Thoracic aorta (tissue), 2 donors: ENCODE measurements around the gene KRTAP12-1. TPM values are rescaled to one million over a fixed set of nuclear protein-coding genes. Genes with fewer than 3 reads are reported as not detected.
"Not testable (repeated sequence)": the region's sequence is repeated elsewhere in the genome, so short reads cannot be mapped to it uniquely, and the experiment has no call there.

ENCODE experiments used
- ATAC-seq: fragments of 150-250 bp; one replicate; pipeline ENCODE4 v1.8.0; 2017; ENCODE audit warnings: low read depth; ENCODE audit not compliant: insufficient number of reproducible peaks, low FRiP score
- DNase-seq: peaks from one replicate; pipeline ENCODE4 v3.0.0-alpha.2; 2020; ENCODE audit warnings: low spot score
- H3K27ac ChIP-seq, 2 donors: fragments of 200-600 bp; sonication (generic); 1 replicate in 1 of 2; 2 replicates in 1 of 2; pipeline ENCODE4 v1.5.1; 2016; ENCODE audit warnings: mild to moderate bottlenecking in 2 of 2, moderate library complexity in 2 of 2
- H3K27me3 ChIP-seq: fragments of 200-600 bp; sonication (generic); replicated peaks from 2 replicates; pipeline ENCODE4 v1.6.0; 2016; ENCODE audit warnings: mild to moderate bottlenecking; ENCODE audit not compliant: insufficient read depth
- H3K36me3 ChIP-seq: fragments of 200-600 bp; sonication (generic); one replicate; pipeline ENCODE4 v1.5.1; 2016
- H3K4me1 ChIP-seq, 2 donors: fragments of 200-600 bp; sonication (generic); 1 replicate in 1 of 2; 2 replicates in 1 of 2; pipeline versions ENCODE4 v1.5.1 to v1.6.0; 2016; ENCODE audit warnings: low read depth in 2 of 2, mild to moderate bottlenecking in 1 of 2; ENCODE audit not compliant: control insufficient read depth in 1 of 2
- H3K4me3 ChIP-seq: fragments of 200-600 bp; sonication (generic); 2 replicates; pipeline ENCODE4 v1.5.1; 2016; ENCODE audit warnings: mild to moderate bottlenecking
- H3K9me3 ChIP-seq: fragments of 200-600 bp; sonication (generic); 2 replicates; pipeline ENCODE4 v1.5.1; 2016
- CTCF ChIP-seq: fragments of 200-600 bp; sonication (generic); IDR thresholded peaks from one replicate; pipeline ENCODE4 v1.5.1; 2019; ENCODE audit warnings: antibody characterized with exemption
- total RNA-seq, 2 donors: library from RNA; depleted of rRNA; stranded (reverse); fragments of >200 nt; gene quantifications; one replicate each; pipeline versions ENCODE4 v1.1.0 to v1.2.3, GENCODE V29; 2016

The KRTAP12-1 gene
- total RNA-seq, 2 donors from 2014 or later: not detected

DNA sequence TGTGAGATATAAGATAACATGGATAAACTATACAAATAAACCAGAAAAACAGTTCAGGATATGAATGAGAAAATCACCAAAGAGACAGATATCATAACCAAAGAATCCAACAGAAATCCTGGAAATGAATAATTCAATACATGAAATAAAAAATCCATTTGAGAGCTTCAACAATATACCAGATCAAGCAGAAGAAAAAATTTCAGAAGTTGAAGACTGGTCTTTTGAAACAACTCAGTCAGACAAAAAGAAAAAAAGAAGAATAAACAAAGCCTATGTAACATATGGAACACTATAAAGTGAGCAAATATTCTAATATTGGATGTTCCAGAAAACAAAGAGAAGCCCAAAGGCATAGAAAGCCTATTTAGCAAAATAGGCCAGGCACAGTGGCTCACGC lies 10.1 kb downstream of the KRTAP12-1 start:
- no peak for TF ChIP-seq CTCF
- H3K9me3 ChIP-seq: peaks cover 15% of the 10 kb centered on the region
- DNase-seq (no peak), ATAC-seq (no peak)
- H3K36me3 ChIP-seq: no peaks in the 10 kb centered on the region
- no peak overlapping the region for H3K27ac ChIP-seq
- no peaks in the 10 kb centered on the region for H3K27me3 ChIP-seq
- no peaks in the 10 kb centered on the region for H3K4me1 ChIP-seq
- H3K4me3 ChIP-seq: no peak overlapping the region

GRCh38 chr21:44670642-44671432 lies 11.1 kb downstream of the KRTAP12-1 start:
- no peak overlapping the region for H3K4me3 ChIP-seq
- DNase-seq: no peak
- peaks cover 15% of the 10 kb centered on the region for H3K9me3 ChIP-seq
- no peaks in the 10 kb centered on the region for H3K36me3 ChIP-seq
- TF ChIP-seq CTCF: no peak
- ATAC-seq: no peak
- no peaks in the 10 kb centered on the region for H3K27me3 ChIP-seq
- H3K4me1 ChIP-seq: no peaks in the 10 kb centered on the region
- no peak overlapping the region for H3K27ac ChIP-seq

DNA sequence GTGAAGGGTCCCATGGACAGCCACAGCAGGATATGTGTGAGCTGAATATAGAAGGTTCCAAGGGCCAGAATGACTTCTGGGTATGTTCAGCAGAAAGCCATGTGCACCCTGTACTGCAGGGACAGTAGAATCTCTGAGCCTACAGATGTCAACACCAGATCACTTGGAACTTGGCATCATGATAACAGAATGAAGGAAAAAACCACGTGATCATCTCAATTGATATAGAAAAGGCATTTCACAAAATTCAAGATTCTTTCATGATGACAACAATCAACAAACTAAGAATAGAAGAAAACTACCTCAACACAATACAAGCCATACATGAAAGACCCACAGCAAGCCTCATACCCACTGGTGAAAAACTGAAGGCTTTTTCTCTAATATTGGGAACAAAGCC lies 14.4 kb downstream of the KRTAP12-1 start:
- no peak for DNase-seq
- peaks cover 14% of the 10 kb centered on the region for H3K9me3 ChIP-seq
- TF ChIP-seq CTCF: no peak
- no peaks in the 10 kb centered on the region for H3K4me1 ChIP-seq
- H3K27ac ChIP-seq: no peak overlapping the region
- no peaks in the 10 kb centered on the region for H3K27me3 ChIP-seq
- no peak overlapping the region for H3K4me3 ChIP-seq
- H3K36me3 ChIP-seq: no peaks in the 10 kb centered on the region
- no peak for ATAC-seq

- TF ChIP-seq CTCF: no peak
- Histone ChIP-seq H3K4me3 (no peak within 1 kb of the TSS), H3K27me3 (no peaks in the 10 kb centered on the region), H3K9me3 (peaks cover 8% of the 10 kb centered on the region), H3K27ac (no peak within 1 kb of the TSS), H3K36me3 (no peaks in the 10 kb centered on the region), H3K4me1 (no peaks in the 10 kb centered on the region)
- ATAC-seq (no peak), DNase-seq (no peak)
Measured at GRCh38 chr21:44666401-44667320, 15.3 kb downstream of the KRTAP12-1 start, which contains the start of gene KRTAP12-2. Gene KRTAP12-2 (minus strand): TSS chr21:44666927. CDS start chr21:44666886, 41 bp downstream.

DNA sequence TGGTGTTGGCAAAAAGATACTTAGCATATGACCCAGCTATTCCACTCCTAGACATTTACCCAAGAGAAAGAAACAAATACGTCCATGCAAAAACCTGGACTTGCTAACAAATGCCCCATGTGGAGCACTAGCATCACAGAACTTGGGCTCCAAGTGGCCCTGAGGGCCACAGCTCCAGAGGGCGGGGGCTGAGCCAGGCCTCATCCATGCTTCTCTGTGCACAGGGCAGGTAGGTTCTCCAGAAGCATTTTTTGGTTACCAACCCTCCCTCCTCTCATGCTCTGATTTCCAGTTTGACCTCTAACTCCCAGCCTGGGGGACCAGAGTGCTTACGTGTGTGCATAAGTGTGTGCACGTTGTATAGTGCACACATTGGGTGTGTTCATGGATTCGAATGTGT lies 17.3 kb downstream of the KRTAP12-1 start:
- Histone ChIP-seq H3K4me1 (no peaks in the 10 kb centered on the region), H3K27me3 (no peaks in the 10 kb centered on the region), H3K27ac (no peak overlapping the region), H3K9me3 (no peaks in the 10 kb centered on the region), H3K36me3 (no peaks in the 10 kb centered on the region), H3K4me3 (no peak overlapping the region)
- ATAC-seq (no peak), DNase-seq (no peak)
- no peak for TF ChIP-seq CTCF

DNA sequence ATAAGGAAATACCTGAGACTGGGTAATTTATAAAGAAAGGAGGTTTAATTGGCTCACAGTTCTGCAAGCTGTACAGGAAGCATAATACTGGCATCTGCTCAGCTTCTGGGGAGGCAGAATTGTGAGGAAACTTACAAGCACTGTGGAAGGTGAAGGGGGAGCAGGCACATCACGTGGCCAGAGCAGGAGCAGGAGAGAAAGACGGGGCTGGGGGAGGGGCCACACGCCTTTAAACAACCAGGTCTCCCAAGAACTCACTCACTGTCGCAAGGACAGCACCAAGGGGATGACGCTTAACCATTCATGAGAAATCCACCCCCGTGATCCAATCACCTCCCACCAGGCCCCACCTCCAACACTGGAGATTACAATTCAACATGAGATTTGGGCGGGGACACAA lies 20.4 kb downstream of the KRTAP12-1 start:
- not testable (repeated sequence) for DNase-seq, H3K27ac ChIP-seq, H3K9me3 ChIP-seq, ATAC-seq, H3K4me1 ChIP-seq, H3K27me3 ChIP-seq, H3K4me3 ChIP-seq, H3K36me3 ChIP-seq
